Hematopoietic multipotent progenitor cell treated with erythropoietin and hydrocortisone succinate and interleukin-3 and kit ligand, for 15 days (in vitro differentiated cells): ENCODE measurements around the gene TBC1D4.
"Not testable (repeated sequence)": the region's sequence is repeated elsewhere in the genome, so short reads cannot be mapped to it uniquely, and the experiment has no call there.

Source experiments
- DNase-seq: peaks from one replicate; pipeline ENCODE4 v3.0.0-alpha.2; 2015; ENCODE audit warnings: low spot score

Gene TBC1D4

GRCh38 chr13:75445717-75446499, 36.1 kb downstream of the TBC1D4 start:
- DNase-seq: no peak

- no peak for DNase-seq
These were observed 38.0 kb downstream of the TBC1D4 start for GRCh38 chr13:75444016-75444415.

- no peak for DNase-seq
These were observed 38.5 kb downstream of the TBC1D4 start for GRCh38 chr13:75443356-75443958.

- DNase-seq: no peak
These were observed 39.2 kb downstream of the TBC1D4 start for GRCh38 chr13:75442736-75443234.

GRCh38 chr13:75440100-75440499, 41.9 kb downstream of the TBC1D4 start:
- DNase-seq: peak; percentile 8

GRCh38 chr13:75437582-75438318, 44.2 kb downstream of the TBC1D4 start:
- DNase-seq: no peak

GRCh38 chr13:75434126-75434525, 47.8 kb downstream of the TBC1D4 start:
- not testable (repeated sequence) for DNase-seq

GRCh38 chr13:75432811-75433244, 49.1 kb downstream of the TBC1D4 start:
- DNase-seq: no peak

GRCh38 chr13:75432045-75432444, 49.9 kb downstream of the TBC1D4 start:
- no peak for DNase-seq

GRCh38 chr13:75430436-75431209, 51.3 kb downstream of the TBC1D4 start:
- DNase-seq: no peak

GRCh38 chr13:75426421-75426820, 55.5 kb downstream of the TBC1D4 start:
- no peak for DNase-seq

- no peak for DNase-seq
These were observed 56.6 kb downstream of the TBC1D4 start for GRCh38 chr13:75425216-75426009.

- no peak for DNase-seq
These were observed 58.0 kb downstream of the TBC1D4 start for GRCh38 chr13:75423946-75424345.

- no peak for DNase-seq
These were observed 59.9 kb downstream of the TBC1D4 start for GRCh38 chr13:75422028-75422427.

GRCh38 chr13:75421133-75421532, 60.8 kb downstream of the TBC1D4 start:
- DNase-seq: no peak

- no peak for DNase-seq
These were observed 62.3 kb downstream of the TBC1D4 start for GRCh38 chr13:75419656-75420055.

- DNase-seq: no peak
These were observed 63.0 kb downstream of the TBC1D4 start for GRCh38 chr13:75418997-75419396.

- no peak for DNase-seq
These were observed 63.7 kb downstream of the TBC1D4 start for GRCh38 chr13:75418186-75418843.

- no peak for DNase-seq
These were observed 64.3 kb downstream of the TBC1D4 start for GRCh38 chr13:75417656-75418055.

- DNase-seq: no peak
These were observed 65.0 kb downstream of the TBC1D4 start for GRCh38 chr13:75417012-75417384.
